CD4-positive, alpha-beta T cell (primary cell): ENCODE results near the gene DOK3. TPM values are rescaled to one million over a fixed set of nuclear protein-coding genes. Genes with fewer than 3 reads are reported as not detected.

Source experiments
- ATAC-seq: fragments of 200-7000 bp; cut with Tn5 transposase; one replicate; pipeline ENCODE4 v1.10.0; 2022; ENCODE audit warnings: mild to moderate bottlenecking; ENCODE audit not compliant: poor library complexity
- CTCF ChIA-PET: fragments of 350-600 bp; sonication (Branson Sonifier 250); formaldehyde crosslinking; loops from one replicate; lab custom pipeline; 2021; ENCODE audit warnings: antibody characterized with exemption, inconsistent platforms; lab: Charles Lee
- POLR2A ChIA-PET: fragments of 350-600 bp; sonication (Branson Sonifier 250); formaldehyde crosslinking; loops from one replicate; lab custom pipeline; 2021; ENCODE audit warnings: antibody characterized with exemption, inconsistent platforms; lab: Charles Lee
- DNase-seq, 14 experiments: peaks; one replicate each; pipeline ENCODE4 v3.0.0-alpha.2; 2013 to 2020; ENCODE audit warnings: mixed read lengths in 2 of 14
- H3K27ac ChIP-seq, 2 donors: one replicate each; pipeline versions ENCODE4 v1.5.1 to v1.7.0; 2013; ENCODE audit warnings: low read length in 2 of 2, low read depth in 1 of 2, mild to moderate bottlenecking in 1 of 2
- H3K27me3 ChIP-seq, 2 experiments: 1 replicate in 1 of 2; 2 replicates in 1 of 2; pipeline versions ENCODE4 v1.6.1 to v1.7.0; 2013; ENCODE audit warnings: low read length in 2 of 2, control low read depth in 1 of 2, mild to moderate bottlenecking in 1 of 2, moderate library complexity in 1 of 2; ENCODE audit not compliant: insufficient read depth in 2 of 2, control insufficient read depth in 1 of 2
- H3K36me3 ChIP-seq: one replicate; pipeline ENCODE4 v1.6.1; 2013; ENCODE audit warnings: low read length, control low read depth; ENCODE audit not compliant: insufficient read depth
- H3K4me1 ChIP-seq: one replicate; pipeline ENCODE4 v1.6.1; 2013; ENCODE audit warnings: low read length, control low read depth; ENCODE audit not compliant: insufficient read depth
- H3K4me3 ChIP-seq: one replicate; pipeline ENCODE4 v1.5.1; 2013; ENCODE audit warnings: mild to moderate bottlenecking, low read length, moderate library complexity
- H3K9me3 ChIP-seq, 2 experiments: 1 replicate in 1 of 2; 2 replicates in 1 of 2; pipeline versions ENCODE4 v1.6.1 to v1.7.0; 2013; ENCODE audit warnings: low read length in 2 of 2, mild to moderate bottlenecking in 2 of 2, control low read depth in 1 of 2, moderate library complexity in 1 of 2; ENCODE audit not compliant: control insufficient read depth in 1 of 2, insufficient read depth in 1 of 2
- H3K27ac Mint-ChIP-seq: one replicate; pipeline ENCODE4 v1.8.0; 2020; ENCODE audit warnings: mixed read lengths
- H3K27me3 Mint-ChIP-seq: one replicate; pipeline ENCODE4 v1.8.0; 2021; ENCODE audit warnings: mixed read lengths
- H3K36me3 Mint-ChIP-seq: one replicate; pipeline ENCODE4 v1.8.0; 2021; ENCODE audit warnings: low read depth, mixed read lengths
- H3K4me1 Mint-ChIP-seq: one replicate; pipeline ENCODE4 v1.8.0; 2021; ENCODE audit warnings: low read depth, mixed read lengths
- H3K4me3 Mint-ChIP-seq: one replicate; pipeline ENCODE4 v1.8.0; 2020; ENCODE audit warnings: mild to moderate bottlenecking, mixed read lengths
- H3K9me3 Mint-ChIP-seq: one replicate; pipeline ENCODE4 v1.8.0; 2020; ENCODE audit warnings: mixed read lengths
- intact Hi-C, 2 experiments: fragments of 100-400 bp; cut with DNase I in 1 of 2; cut with micrococcal nuclease in 1 of 2; formaldehyde crosslinking; loops; one replicate each; pipeline versions ENCODE4 v1.15.1 to v1.9.0; 2023 to 2025; cut with DNase I, micrococcal nuclease
- total RNA-seq, 174 experiments: library from RNA in 2 of 174; stranded (reverse) in 2 of 174; gene quantifications; one replicate each; pipeline ENCODE4 v1.2.3 and lab custom pipeline; 2021 to 2026
- TF ChIP-seq, protein P1 (sequence below): fragments of 200-600 bp; IDR thresholded peaks from one replicate; pipeline ENCODE4 v1.8.0; 2022; ENCODE audit warnings: antibody characterized with exemption, mild to moderate bottlenecking

DOK3 gene
- total RNA-seq, 2 experiments from 2014 or later = 1.3 to 1.4 TPM

DNA sequence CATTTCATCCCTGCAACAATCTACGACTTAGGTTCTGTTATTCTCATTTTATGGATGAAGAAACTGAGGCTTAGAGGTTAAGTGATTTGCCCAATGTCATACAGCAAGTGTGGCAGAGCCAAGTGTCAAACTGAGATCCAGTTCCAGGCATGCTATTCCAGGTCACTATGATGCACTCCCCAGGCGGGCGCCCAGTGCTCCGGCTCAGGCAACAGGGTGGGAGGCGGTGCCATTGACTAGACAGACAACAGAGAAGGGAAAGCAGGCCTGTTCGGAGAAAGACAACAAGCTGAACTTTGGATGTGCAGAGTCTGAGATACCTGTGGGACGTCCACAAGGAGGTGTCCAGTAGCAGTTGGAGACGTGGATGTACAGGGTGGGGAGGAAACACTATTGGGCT is 18.0 kb upstream of the DOK3 start:
- TF ChIP-seq, protein P1, sequence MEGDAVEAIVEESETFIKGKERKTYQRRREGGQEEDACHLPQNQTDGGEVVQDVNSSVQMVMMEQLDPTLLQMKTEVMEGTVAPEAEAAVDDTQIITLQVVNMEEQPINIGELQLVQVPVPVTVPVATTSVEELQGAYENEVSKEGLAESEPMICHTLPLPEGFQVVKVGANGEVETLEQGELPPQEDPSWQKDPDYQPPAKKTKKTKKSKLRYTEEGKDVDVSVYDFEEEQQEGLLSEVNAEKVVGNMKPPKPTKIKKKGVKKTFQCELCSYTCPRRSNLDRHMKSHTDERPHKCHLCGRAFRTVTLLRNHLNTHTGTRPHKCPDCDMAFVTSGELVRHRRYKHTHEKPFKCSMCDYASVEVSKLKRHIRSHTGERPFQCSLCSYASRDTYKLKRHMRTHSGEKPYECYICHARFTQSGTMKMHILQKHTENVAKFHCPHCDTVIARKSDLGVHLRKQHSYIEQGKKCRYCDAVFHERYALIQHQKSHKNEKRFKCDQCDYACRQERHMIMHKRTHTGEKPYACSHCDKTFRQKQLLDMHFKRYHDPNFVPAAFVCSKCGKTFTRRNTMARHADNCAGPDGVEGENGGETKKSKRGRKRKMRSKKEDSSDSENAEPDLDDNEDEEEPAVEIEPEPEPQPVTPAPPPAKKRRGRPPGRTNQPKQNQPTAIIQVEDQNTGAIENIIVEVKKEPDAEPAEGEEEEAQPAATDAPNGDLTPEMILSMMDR = no peak
- intact Hi-C loops = no loop called here
- peaks cover 17% of the 10 kb centered on the region for H3K36me3 Mint-ChIP-seq
- ATAC-seq (no peak), DNase-seq (no peak)
- CTCF ChIA-PET = no interaction called here
- H3K4me3 ChIP-seq = no peak overlapping the region
- no peaks in the 10 kb centered on the region for H3K27me3 Mint-ChIP-seq
- H3K4me1 ChIP-seq = no peaks in the 10 kb centered on the region
- no peaks in the 10 kb centered on the region for H3K27me3 ChIP-seq
- peaks cover 86% of the 10 kb centered on the region for H3K36me3 ChIP-seq
- no peak overlapping the region for H3K27ac ChIP-seq
- no peaks in the 10 kb centered on the region for H3K9me3 Mint-ChIP-seq
- no peaks in the 10 kb centered on the region for H3K9me3 ChIP-seq
- no peak overlapping the region for H3K4me3 Mint-ChIP-seq
- H3K4me1 Mint-ChIP-seq = no peaks in the 10 kb centered on the region
- POLR2A ChIA-PET = no interaction called here
- H3K27ac Mint-ChIP-seq = no peak overlapping the region

DNA sequence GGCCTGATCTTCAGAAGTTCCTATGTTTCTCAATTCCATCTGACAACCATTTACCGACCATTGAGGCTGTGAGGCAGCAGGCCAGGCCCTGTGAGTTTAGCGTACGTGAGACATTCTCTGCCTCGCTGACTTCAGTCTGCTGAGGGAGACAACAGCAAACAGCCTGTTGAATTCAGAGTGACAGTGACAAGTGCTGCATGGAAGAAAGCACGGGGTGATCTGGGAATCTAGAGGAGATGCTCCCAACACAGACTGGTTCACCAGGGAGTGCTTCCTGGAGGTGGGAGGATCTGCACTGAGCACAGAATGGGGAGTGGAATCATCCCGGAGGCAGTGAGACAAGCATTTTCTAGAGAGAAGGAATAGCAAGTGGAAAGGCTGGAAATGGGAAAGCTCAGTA is 17.2 kb upstream of the DOK3 start:
- Histone ChIP-seq H3K4me3 (no peak overlapping the region), H3K4me1 (peaks cover 1% of the 10 kb centered on the region), H3K9me3 (no peaks in the 10 kb centered on the region), H3K27me3 (no peaks in the 10 kb centered on the region), H3K27ac (no peak overlapping the region), H3K36me3 (peaks cover 81% of the 10 kb centered on the region)
- Mint-ChIP-seq H3K27me3 (no peaks in the 10 kb centered on the region), H3K9me3 (no peaks in the 10 kb centered on the region), H3K4me3 (no peak overlapping the region), H3K36me3 (peaks cover 10% of the 10 kb centered on the region), H3K27ac (no peak overlapping the region), H3K4me1 (peaks cover 4% of the 10 kb centered on the region)
- no peak for DNase-seq
- ATAC-seq = no peak
- ChIA-PET CTCF (no interaction called here), POLR2A (no interaction called here)
- intact Hi-C loops = no loop called here
- TF ChIP-seq, protein P1 = no peak

DNA sequence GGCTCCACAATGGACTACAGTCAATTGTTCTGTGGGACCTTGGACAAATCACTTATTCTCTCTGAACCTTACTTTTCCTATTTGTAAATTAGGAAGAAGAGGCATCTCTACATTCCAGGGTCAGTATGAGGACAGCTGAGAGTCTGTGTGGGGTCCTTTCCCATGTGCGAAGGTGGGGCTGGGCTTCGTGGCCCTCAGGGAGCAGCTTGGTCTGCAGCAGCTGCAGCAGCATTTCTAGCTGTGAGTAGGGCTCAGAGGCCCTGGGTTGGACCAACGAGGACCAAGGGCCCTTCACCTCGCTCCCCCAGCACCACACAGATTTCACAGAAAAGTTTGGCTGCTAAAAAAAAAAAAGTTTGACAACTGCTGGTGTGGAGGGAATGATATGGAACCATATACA is 16.6 kb upstream of the DOK3 start:
- ChIA-PET POLR2A (no interaction called here), CTCF (no interaction called here)
- H3K4me3 Mint-ChIP-seq = no peak overlapping the region
- Histone ChIP-seq H3K36me3 (peaks cover 81% of the 10 kb centered on the region), H3K27me3 (no peaks in the 10 kb centered on the region), H3K27ac (no peak overlapping the region), H3K4me1 (peaks cover 7% of the 10 kb centered on the region), H3K9me3 (no peaks in the 10 kb centered on the region), H3K4me3 (no peak overlapping the region)
- intact Hi-C loops = no loop called here
- TF ChIP-seq, protein P1 = no peak
- no peaks in the 10 kb centered on the region for H3K9me3 Mint-ChIP-seq
- peaks cover 14% of the 10 kb centered on the region for H3K36me3 Mint-ChIP-seq
- H3K27ac Mint-ChIP-seq = no peak overlapping the region
- no peak for DNase-seq
- H3K4me1 Mint-ChIP-seq = peaks cover 10% of the 10 kb centered on the region
- no peaks in the 10 kb centered on the region for H3K27me3 Mint-ChIP-seq
- ATAC-seq = no peak
